ENCODE data around the gene HIBADH.

GRCh38 chr7:27708485-27708884 lies 45.8 kb upstream of the HIBADH start:
- TF ChIP-seq ZNF704 (tag by site-specific recombination; IDR thresholded peaks at IDR 0.05) (no peak), ZNF558 (tag by site-specific recombination; IDR thresholded peaks at IDR 0.05) (no peak), ZEB2 (tag by site-specific recombination; IDR thresholded peaks at IDR 0.05) (no peak), ZNF792 (tag by site-specific recombination; IDR thresholded peaks at IDR 0.05) (no peak), ZBTB26 (tag by site-specific recombination; optimal IDR thresholded peaks at IDR 0.05) (no peak), HOXA7 (CRISPR knock-in tag; IDR thresholded peaks at IDR 0.05; ENCODE audit: borderline replicate concordance) (no peak), CTCF (tag by site-specific recombination; IDR thresholded peaks at IDR 0.05) (no peak), GLI4 (tag by site-specific recombination; IDR thresholded peaks at IDR 0.05) (no peak), ZBTB7A (tag by site-specific recombination; IDR thresholded peaks at IDR 0.05; ENCODE audit: low read depth) (no peak), ZNF404 (tag by site-specific recombination; IDR thresholded peaks at IDR 0.05) (no peak), SP2 (tag by site-specific recombination; IDR thresholded peaks at IDR 0.05) (no peak), MYNN (tag by site-specific recombination; IDR thresholded peaks at IDR 0.05; ENCODE audit: borderline replicate concordance) (no peak), ZNF596 (tag by site-specific recombination; IDR thresholded peaks at IDR 0.05) (no peak)

Data from HEK293 (cell line).